ENCODE data around the gene CLEC9A. TPM values are rescaled to one million over a fixed set of nuclear protein-coding genes. Genes with fewer than 3 reads are reported as not detected.

CLEC9A gene
- total and polyA plus RNA-seq, 2 of the 8 experiments (the other 6 are each of a cell fraction or from before 2014, with no cell fraction given) = not detected

DNA sequence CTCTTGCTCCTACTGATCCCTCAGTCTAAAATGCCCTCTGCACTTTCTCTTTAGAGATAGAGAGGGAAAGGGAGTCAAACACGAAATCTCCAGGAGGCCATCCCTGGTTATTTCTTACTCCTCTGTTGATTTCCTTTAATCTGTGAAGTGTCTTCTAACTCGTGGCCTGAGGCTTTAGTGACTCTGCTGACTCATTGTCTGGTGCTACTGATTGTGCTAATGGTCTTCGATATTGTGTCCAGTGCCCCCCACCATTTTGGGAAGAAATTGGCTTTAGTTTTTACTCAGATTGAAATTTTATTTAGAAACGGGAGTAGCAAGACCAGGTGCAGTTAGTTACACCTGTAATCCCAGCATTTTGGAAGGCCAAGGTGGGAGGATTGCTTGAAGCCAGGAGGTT, 839 bp downstream of the CLEC9A start (continued):
- no peak for TF ChIP-seq TCF12 (IDR thresholded peaks at IDR 0.05; ENCODE audit: low read depth, low read length)
- TF ChIP-seq HDAC6 (IDR thresholded peaks at IDR 0.05; ENCODE audit: low read depth, low read length) = no peak
- no peak for TF ChIP-seq EZH2 (IDR thresholded peaks at IDR 0.05; ENCODE audit: low read depth, low read length, severe bottlenecking)
